Spleen (tissue), 11 donors: ENCODE measurements around the gene NDE1. TPM values are rescaled to one million over a fixed set of nuclear protein-coding genes. Genes with fewer than 3 reads are reported as not detected.

Experiments used
- DNase-seq: peaks from one replicate; pipeline ENCODE4 v3.0.0-alpha.2; 2020
- H3K27ac ChIP-seq, 8 donors: fragments of 200-600 bp; sonication (generic) in 7 of 8; 1 replicate in 4 of 8; 2 replicates in 4 of 8; pipeline versions ENCODE4 v1.5.0 to v1.8.0; 2016 to 2021; ENCODE audit warnings: inconsistent platforms in 4 of 8, mild to moderate bottlenecking in 4 of 8, moderate library complexity in 1 of 8
- H3K27me3 ChIP-seq, 7 donors: fragments of 200-600 bp; sonication (generic) in 6 of 7; replicated peaks in 1 of 7; 1 replicate in 4 of 7; 2 replicates in 3 of 7; pipeline versions ENCODE4 v1.5.0 to v1.8.0; 2016 to 2021; ENCODE audit warnings: inconsistent platforms in 3 of 7, mild to moderate bottlenecking in 1 of 7
- H3K36me3 ChIP-seq, 6 donors: fragments of 200-600 bp; sonication (generic) in 5 of 6; 1 replicate in 4 of 6; 2 replicates in 2 of 6; pipeline versions ENCODE4 v1.5.0 to v1.8.0; 2016 to 2021; ENCODE audit warnings: inconsistent platforms in 2 of 6
- H3K4me1 ChIP-seq, 6 donors: fragments of 200-600 bp; sonication (generic) in 5 of 6; 1 replicate in 3 of 6; 2 replicates in 3 of 6; pipeline versions ENCODE4 v1.5.0 to v1.8.0; 2016 to 2021; ENCODE audit warnings: inconsistent platforms in 3 of 6
- H3K4me3 ChIP-seq, 8 donors: fragments of 200-600 bp; sonication (generic) in 7 of 8; 1 replicate in 4 of 8; 2 replicates in 4 of 8; pipeline versions ENCODE4 v1.5.0 to v1.8.0; 2016 to 2021; ENCODE audit warnings: inconsistent platforms in 4 of 8, mild to moderate bottlenecking in 4 of 8, moderate library complexity in 2 of 8
- H3K9me3 ChIP-seq, 8 donors: fragments of 200-600 bp; sonication (generic) in 7 of 8; 1 replicate in 4 of 8; 2 replicates in 4 of 8; pipeline versions ENCODE4 v1.5.0 to v1.8.0; 2016 to 2021; ENCODE audit warnings: inconsistent platforms in 4 of 8
- POLR2A ChIP-seq, 3 donors: fragments of 450-650 bp; IDR thresholded peaks; one replicate each; pipeline ENCODE4 v1.5.1; 2017; ENCODE audit warnings: antibody characterized with exemption in 3 of 3, mild to moderate bottlenecking in 1 of 3
- POLR2AphosphoS5 ChIP-seq, 3 donors: sonication (generic); formaldehyde crosslinking; IDR thresholded peaks; one replicate each; pipeline ENCODE4 v1.5.1; 2017; ENCODE audit warnings: antibody characterized with exemption in 3 of 3
- WGBS, 5 donors: extraction: QIAGEN DNeasy Blood & Tissue Kit in 3 of 5; methylation state at CpG; one replicate each; pipeline versions ENCODE4 v1.1.5 to v1.1.7; 2013 to 2018; 5-methylcytosine and 5-hydroxymethylcytosine counted together
- intact Hi-C: fragments of 100-400 bp; cut with DNase I; formaldehyde crosslinking; loops from one replicate; pipeline ENCODE4 v1.15.0; 2023; ENCODE audit warnings: low total_unique reads
- polyA plus RNA-seq, 3 donors: library from polyadenylated mRNA; stranded (reverse); fragments of 200-250 nt; gene quantifications; one replicate each; pipeline ENCODE4 v1.2.1, GENCODE V29; 2013
- total RNA-seq, 7 donors: library from RNA; depleted of rRNA in 3 of 7; stranded (reverse); fragments of >200 nt in 3 of 7; fragmentation: NEBNext Ultra II Directional in 4 of 7; extraction: Animal tissue kit (Norgen Biotek cat#: 25700) in 4 of 7; gene quantifications; one replicate each; pipeline versions ENCODE4 v1.1.0 to v1.2.1, GENCODE V29; 2016 to 2021
- TF ChIP-seq, protein P1 (sequence below), 11 experiments: fragments of 200-600 bp in 7 of 11; fragments of 450-650 bp in 4 of 11; sonication (generic) in 4 of 11; IDR thresholded peaks in 8 of 11; conservative IDR thresholded peaks in 3 of 11; 1 replicate in 7 of 11; 2 replicates in 4 of 11; pipeline versions ENCODE4 v1.4.0 to v1.8.0; 2016 to 2021; ENCODE audit warnings: antibody characterized with exemption in 11 of 11, inconsistent platforms in 4 of 11, mild to moderate bottlenecking in 1 of 11
- donor health status: healthy with polysubstance abuse.
- donor health status: DM: no; HTN: no; CAD: no; lungs with moderate emphysema.
- donor health status: DM: no; HTN: no; CAD: no.
- donor health status: Bipolar disorder and iron deficiency.
- donor health status: healthy.
- donor health status: DM: no; HTN: no; CAD: no.
- donor health status: DM: yes; HTN: yes; CAD: no.

Gene NDE1
- total and polyA plus RNA-seq, 10 donors: 8.7 to 69.6 (median 57.5) TPM

DNA sequence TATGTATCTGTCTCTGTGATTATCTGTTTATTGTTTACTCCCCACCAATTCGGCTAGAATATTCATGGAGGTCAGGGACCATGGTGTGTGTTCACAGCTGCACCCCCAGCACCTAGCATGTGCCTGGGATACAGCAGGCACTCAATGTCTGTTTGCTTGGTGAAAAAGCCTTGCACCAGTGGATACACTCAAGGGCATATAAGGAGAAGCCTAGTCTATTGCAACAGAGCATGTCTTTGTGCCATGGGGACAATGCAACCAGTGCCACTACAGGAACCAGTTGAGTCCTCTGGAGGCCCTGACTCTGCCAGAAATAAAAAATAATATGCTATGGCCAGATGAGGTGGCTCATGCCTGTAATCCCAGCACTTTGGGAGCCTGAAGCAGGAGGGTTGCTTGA lies 93.6 kb downstream of the NDE1 start:
- H3K9me3 ChIP-seq: peaks cover 0 to 8% (median 5%) of the 10 kb centered on the region in 8 donors
- intact Hi-C loops: no loop called here
- H3K36me3 ChIP-seq: peaks cover 0 to 100% (median 28%) of the 10 kb centered on the region in 6 donors
- WGBS, 5 donors: 83 to 95% (median 93%) methylated on average over 1 of the region's 1 CpG
- no peak overlapping the region for H3K27ac ChIP-seq
- H3K4me3 ChIP-seq: no peak overlapping the region
- TF ChIP-seq POLR2A (IDR thresholded peaks at IDR 0.05) (no peak), POLR2AphosphoS5 (IDR thresholded peaks at IDR 0.05) (no peak)
- TF ChIP-seq, protein P1, sequence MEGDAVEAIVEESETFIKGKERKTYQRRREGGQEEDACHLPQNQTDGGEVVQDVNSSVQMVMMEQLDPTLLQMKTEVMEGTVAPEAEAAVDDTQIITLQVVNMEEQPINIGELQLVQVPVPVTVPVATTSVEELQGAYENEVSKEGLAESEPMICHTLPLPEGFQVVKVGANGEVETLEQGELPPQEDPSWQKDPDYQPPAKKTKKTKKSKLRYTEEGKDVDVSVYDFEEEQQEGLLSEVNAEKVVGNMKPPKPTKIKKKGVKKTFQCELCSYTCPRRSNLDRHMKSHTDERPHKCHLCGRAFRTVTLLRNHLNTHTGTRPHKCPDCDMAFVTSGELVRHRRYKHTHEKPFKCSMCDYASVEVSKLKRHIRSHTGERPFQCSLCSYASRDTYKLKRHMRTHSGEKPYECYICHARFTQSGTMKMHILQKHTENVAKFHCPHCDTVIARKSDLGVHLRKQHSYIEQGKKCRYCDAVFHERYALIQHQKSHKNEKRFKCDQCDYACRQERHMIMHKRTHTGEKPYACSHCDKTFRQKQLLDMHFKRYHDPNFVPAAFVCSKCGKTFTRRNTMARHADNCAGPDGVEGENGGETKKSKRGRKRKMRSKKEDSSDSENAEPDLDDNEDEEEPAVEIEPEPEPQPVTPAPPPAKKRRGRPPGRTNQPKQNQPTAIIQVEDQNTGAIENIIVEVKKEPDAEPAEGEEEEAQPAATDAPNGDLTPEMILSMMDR (IDR thresholded peaks at IDR 0.05 in 8 of 11, conservative IDR thresholded peaks at IDR 0.05 in 3 of 11): no peak
- no peaks in the 10 kb centered on the region for H3K27me3 ChIP-seq
- peaks cover 0 to 13% (median 3%) of the 10 kb centered on the region in 6 donors for H3K4me1 ChIP-seq
- DNase-seq: no peak

DNA sequence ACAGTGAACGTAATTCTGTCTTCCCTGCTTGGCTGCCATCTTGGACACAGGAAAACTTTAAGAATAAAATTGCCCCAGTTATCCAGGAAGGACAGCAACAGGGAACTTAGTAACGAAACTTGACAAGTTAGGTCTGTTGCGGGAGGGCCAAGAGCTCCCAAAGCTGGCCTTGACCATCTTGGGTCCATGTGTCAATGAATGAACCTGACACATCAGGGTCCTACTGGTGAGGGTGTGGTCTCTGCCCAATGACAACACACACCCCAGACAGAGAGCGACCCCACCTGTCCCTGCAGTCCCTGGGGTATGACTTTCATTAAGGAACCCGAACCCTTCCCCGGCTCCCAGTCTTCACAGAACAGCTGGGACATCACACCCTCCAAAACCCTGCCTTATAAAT lies 96.3 kb downstream of the NDE1 start:
- intact Hi-C loops: no loop called here
- TF ChIP-seq, protein P1 (IDR thresholded peaks at IDR 0.05 in 8 of 11, conservative IDR thresholded peaks at IDR 0.05 in 3 of 11): no peak
- Histone ChIP-seq H3K36me3 (peaks cover 0 to 99% (median 21%) of the 10 kb centered on the region in 6 donors), H3K27me3 (no peaks in the 10 kb centered on the region), H3K27ac (no peak overlapping the region), H3K4me1 (peaks cover 0 to 13% (median 3%) of the 10 kb centered on the region in 6 donors), H3K4me3 (no peak overlapping the region), H3K9me3 (peaks cover 0 to 1% (median 0%) of the 10 kb centered on the region in 8 donors)
- WGBS, 5 donors: 90 to 97% (median 95%) methylated on average over 3 to 6 of the region's 6 CpGs
- no peak for DNase-seq

DNA sequence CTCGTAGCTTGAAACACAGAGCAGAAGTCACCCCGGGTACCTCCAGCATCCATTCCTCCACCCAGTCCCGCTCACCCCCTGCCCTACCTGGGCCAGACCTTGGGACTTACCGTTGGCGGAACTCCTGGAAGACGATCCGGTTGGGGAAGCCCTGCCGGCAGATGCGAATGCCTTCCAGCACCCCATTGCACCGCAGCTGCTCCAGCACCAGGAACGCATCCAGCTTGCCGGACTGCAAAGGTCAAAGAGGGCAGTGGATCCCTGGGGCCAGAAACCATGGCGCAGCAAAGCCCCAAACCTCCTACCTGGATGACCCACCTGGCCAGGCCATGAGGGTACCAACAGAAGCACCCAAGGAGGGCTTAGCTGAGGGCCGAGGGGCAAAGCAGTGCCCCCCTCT lies 97.9 kb downstream of the NDE1 start:
- WGBS, 5 donors: 90 to 97% (median 94%) methylated on average over 10 to 14 of the region's 14 CpGs
- H3K36me3 ChIP-seq: peaks cover 0 to 94% (median 18%) of the 10 kb centered on the region in 6 donors
- no peak overlapping the region for H3K27ac ChIP-seq
- H3K27me3 ChIP-seq: no peaks in the 10 kb centered on the region
- H3K9me3 ChIP-seq: no peaks in the 10 kb centered on the region
- TF ChIP-seq POLR2AphosphoS5 (IDR thresholded peaks at IDR 0.05) (peak in 2 of 3 donors; percentile 17 to 32), POLR2A (IDR thresholded peaks at IDR 0.05) (no peak)
- TF ChIP-seq, protein P1 (IDR thresholded peaks at IDR 0.05 in 8 of 11, conservative IDR thresholded peaks at IDR 0.05 in 3 of 11): no peak
- intact Hi-C loops: no loop called here
- peaks cover 0 to 11% (median 0%) of the 10 kb centered on the region in 6 donors for H3K4me1 ChIP-seq
- DNase-seq: no peak
- H3K4me3 ChIP-seq: no peak overlapping the region

DNA sequence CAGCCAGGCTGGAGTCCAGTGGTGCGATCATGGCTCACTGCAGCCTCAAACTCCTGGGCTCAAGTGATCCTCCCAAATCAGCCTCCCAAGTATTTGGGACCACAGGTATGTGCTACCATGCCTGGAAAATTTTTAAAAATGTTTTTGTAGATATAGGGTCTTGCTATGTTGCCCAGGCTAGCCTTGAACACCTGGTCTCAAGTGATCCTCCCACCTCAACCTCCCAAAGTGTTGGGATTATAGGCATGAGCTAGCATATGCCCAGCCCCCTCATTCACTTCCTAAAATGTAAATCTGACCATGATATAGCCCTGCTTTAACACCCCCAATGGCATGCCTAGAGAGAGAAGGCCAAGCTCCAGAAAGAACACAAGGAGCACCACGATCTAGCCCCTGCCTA lies 98.6 kb downstream of the NDE1 start:
- Histone ChIP-seq H3K4me3 (no peak overlapping the region), H3K9me3 (no peaks in the 10 kb centered on the region), H3K4me1 (peaks cover 0 to 11% (median 0%) of the 10 kb centered on the region in 6 donors), H3K27me3 (no peaks in the 10 kb centered on the region), H3K27ac (no peak overlapping the region), H3K36me3 (peaks cover 0 to 94% (median 16%) of the 10 kb centered on the region in 6 donors)
- TF ChIP-seq POLR2AphosphoS5 (IDR thresholded peaks at IDR 0.05) (no peak), POLR2A (IDR thresholded peaks at IDR 0.05) (no peak)
- TF ChIP-seq, protein P1 (IDR thresholded peaks at IDR 0.05 in 8 of 11, conservative IDR thresholded peaks at IDR 0.05 in 3 of 11): no peak
- intact Hi-C loops: no loop called here
- DNase-seq: no peak
- 85 to 100% (median 92%) methylated on average over 2 of the region's 2 CpGs for WGBS, 5 donors
